H1 (cell line): Measurements from ENCODE around the gene KCNQ2. TPM values are rescaled to one million over a fixed set of nuclear protein-coding genes. Genes with fewer than 3 reads are reported as not detected.

ENCODE experiments used
- TAF7 ChIP-seq: optimal IDR thresholded peaks from 2 replicates; pipeline ENCODE3; 2011; ENCODE audit warnings: low read depth, mild to moderate bottlenecking, inconsistent platforms, low read length, moderate library complexity, borderline replicate concordance
- polyA plus RNA-seq, 7 experiments: library from polyadenylated mRNA; depleted of rRNA in 3 of 7; stranded (reverse) in 5 of 7; unstranded in 2 of 7; fragments of >200 nt in 5 of 7; fragments of 200-250 nt in 2 of 7; gene quantifications; 1 replicate in 5 of 7; 2 replicates in 1 of 7; 4 replicates in 1 of 7; pipeline versions ENCODE4 v1.2.1 to v1.2.3, GENCODE V29; 2011 to 2013; ENCODE audit warnings: missing spikeins in 2 of 7, mixed read lengths in 2 of 7
- total RNA-seq: library from RNA; stranded (reverse); fragmentation: NEBNext Ultra II Directional; extraction: Animal tissue kit (Norgen Biotek cat#: 25700); gene quantifications from 2 replicates; pipeline ENCODE4 v1.2.1, GENCODE V29; 2021

KCNQ2 gene
- total and polyA plus RNA-seq, 2 of the 8 experiments (the other 6 are each of a cell fraction or from before 2014, with no cell fraction given) = 82.6 to 243 TPM

GRCh38 chr20:63439866-63440265 is 32.6 kb downstream of the KCNQ2 start (continued):
- no peak for TF ChIP-seq TAF7
